ENCODE measurements around the gene LRRFIP1.

LRRFIP1 gene

GRCh38 chr2:237692601-237693290 is 65.4 kb downstream of the LRRFIP1 start:
- H3K4me3 ChIP-seq (ENCODE audit: low read depth, low read length), result peak overlapping the region; percentile 91
- no peak for TF ChIP-seq CTCF (IDR thresholded peaks at IDR 0.05; ENCODE audit: borderline replicate concordance, insufficient read depth, low read depth, low read length)

- TF ChIP-seq CTCF (IDR thresholded peaks at IDR 0.05; ENCODE audit: borderline replicate concordance, insufficient read depth, low read depth, low read length), result no peak
- peak overlapping the region; percentile 91 for H3K4me3 ChIP-seq (ENCODE audit: low read depth, low read length)
These were observed 66.1 kb downstream of the LRRFIP1 start for GRCh38 chr2:237693291-237693994.

- TF ChIP-seq CTCF (IDR thresholded peaks at IDR 0.05; ENCODE audit: borderline replicate concordance, insufficient read depth, low read depth, low read length), result peak; percentile 34; the same call in 1 of the 2 replicates
- H3K4me3 ChIP-seq (ENCODE audit: low read depth, low read length), result peak overlapping the region; percentile 91
These were observed 67.2 kb downstream of the LRRFIP1 start for GRCh38 chr2:237694415-237695194.

GRCh38 chr2:237695201-237695780 is 67.9 kb downstream of the LRRFIP1 start:
- TF ChIP-seq CTCF (IDR thresholded peaks at IDR 0.05; ENCODE audit: borderline replicate concordance, insufficient read depth, low read depth, low read length), result no peak
- peak overlapping the region; percentile 91 for H3K4me3 ChIP-seq (ENCODE audit: low read depth, low read length)

- TF ChIP-seq CTCF (IDR thresholded peaks at IDR 0.05; ENCODE audit: borderline replicate concordance, insufficient read depth, low read depth, low read length), result no peak
- no peak overlapping the region for H3K4me3 ChIP-seq (ENCODE audit: low read depth, low read length)
These were observed 69.1 kb downstream of the LRRFIP1 start for GRCh38 chr2:237696461-237696860.

GRCh38 chr2:237697586-237698357 is 70.4 kb downstream of the LRRFIP1 start:
- no peak overlapping the region for H3K4me3 ChIP-seq (ENCODE audit: low read depth, low read length)
- TF ChIP-seq CTCF (IDR thresholded peaks at IDR 0.05; ENCODE audit: borderline replicate concordance, insufficient read depth, low read depth, low read length), result no peak

Data from GM12875 (cell line).